Left lobe of liver (tissue), 2 donors: ENCODE measurements around the gene BEST3. TPM values are rescaled to one million over a fixed set of nuclear protein-coding genes. Genes with fewer than 3 reads are reported as not detected.

Source experiments
- ATAC-seq: fragments of 200-7000 bp; cut with Tn5 transposase; one replicate; pipeline ENCODE4 v1.9.1; 2020; ENCODE audit warnings: mild to moderate bottlenecking, moderate library complexity
- DNase-seq: peaks from one replicate; pipeline ENCODE4 v3.0.0-alpha.2; 2020; ENCODE audit warnings: low spot score
- total RNA-seq: library from RNA; stranded (reverse); gene quantifications from one replicate; pipeline ENCODE4 v1.2.1, GENCODE V29; 2021
- donor health status: DM: no; HTN: no; CAD: no; lungs with moderate emphysema.
- donor health status: DM: no; HTN: yes; CAD: no.

BEST3 gene
- total RNA-seq, 1 donor from 2014 or later, result not detected

- DNase-seq, result no peak
- no peak for ATAC-seq
Observed at GRCh38 chr12:69655616-69656340, 43.3 kb downstream of the BEST3 start.

- ATAC-seq (no peak), DNase-seq (no peak)
Observed at GRCh38 chr12:69653703-69654102, 45.4 kb downstream of the BEST3 start.

GRCh38 chr12:69651922-69652321 is 47.2 kb downstream of the BEST3 start:
- DNase-seq, result no peak

GRCh38 chr12:69649529-69649928 is 49.6 kb downstream of the BEST3 start:
- no peak for ATAC-seq
- no peak for DNase-seq

More at GRCh38 chr12:69651922-69652321, 47.2 kb downstream of the BEST3 start:
- ATAC-seq, result no peak

GRCh38 chr12:69648476-69648875 is 50.6 kb downstream of the BEST3 start:
- DNase-seq (no peak), ATAC-seq (no peak)

- DNase-seq, result no peak
- no peak for ATAC-seq
Observed at GRCh38 chr12:69647178-69647577, 51.9 kb downstream of the BEST3 start.

GRCh38 chr12:69645031-69645430 is 54.1 kb downstream of the BEST3 start:
- ATAC-seq (no peak), DNase-seq (no peak)

GRCh38 chr12:69644511-69644910 is 54.6 kb downstream of the BEST3 start:
- ATAC-seq (no peak), DNase-seq (no peak)

GRCh38 chr12:69642531-69642930 is 56.6 kb downstream of the BEST3 start:
- ATAC-seq, result no peak
- no peak for DNase-seq

GRCh38 chr12:69641546-69641945 is 57.6 kb downstream of the BEST3 start:
- ATAC-seq, result no peak
- DNase-seq, result no peak

- DNase-seq (peak; percentile 65), ATAC-seq (peak; percentile 99)
Observed at GRCh38 chr12:69639400-69640016, 59.6 kb downstream of the BEST3 start.

- DNase-seq (no peak), ATAC-seq (no peak)
Observed at GRCh38 chr12:69633061-69633460, 66.0 kb downstream of the BEST3 start.

GRCh38 chr12:69630191-69630590 is 68.9 kb downstream of the BEST3 start:
- no peak for DNase-seq

GRCh38 chr12:69627501-69627900 is 71.6 kb downstream of the BEST3 start:
- ATAC-seq (no peak), DNase-seq (no peak)

More at GRCh38 chr12:69630191-69630590, 68.9 kb downstream of the BEST3 start:
- peak; percentile 33 for ATAC-seq

GRCh38 chr12:69623970-69624369 is 75.1 kb downstream of the BEST3 start:
- ATAC-seq, result no peak

GRCh38 chr12:69621551-69621950 is 77.6 kb downstream of the BEST3 start:
- DNase-seq (no peak), ATAC-seq (no peak)

More at GRCh38 chr12:69623970-69624369, 75.1 kb downstream of the BEST3 start:
- DNase-seq, result no peak

- no peak for ATAC-seq
- DNase-seq, result no peak
Observed at GRCh38 chr12:69620921-69621320, 78.2 kb downstream of the BEST3 start.

GRCh38 chr12:69620077-69620476 is 79.0 kb downstream of the BEST3 start:
- no peak for DNase-seq
- no peak for ATAC-seq

- ATAC-seq, result peak; percentile 41
- no peak for DNase-seq
Observed at GRCh38 chr12:69619050-69619449, 80.1 kb downstream of the BEST3 start.

GRCh38 chr12:69616025-69616424 is 83.1 kb downstream of the BEST3 start:
- no peak for DNase-seq
- ATAC-seq, result no peak

GRCh38 chr12:69613351-69613750 is 85.8 kb downstream of the BEST3 start:
- ATAC-seq (no peak), DNase-seq (no peak)

- no peak for DNase-seq
- no peak for ATAC-seq
Observed at GRCh38 chr12:69610729-69611128, 88.4 kb downstream of the BEST3 start, which contains the start of gene LRRC10. Gene LRRC10, minus strand, starts transcription at chr12:69610907. Its CDS starts 69 bp downstream, at chr12:69610838.
